ENCODE data around the gene SVIP.

DNA sequence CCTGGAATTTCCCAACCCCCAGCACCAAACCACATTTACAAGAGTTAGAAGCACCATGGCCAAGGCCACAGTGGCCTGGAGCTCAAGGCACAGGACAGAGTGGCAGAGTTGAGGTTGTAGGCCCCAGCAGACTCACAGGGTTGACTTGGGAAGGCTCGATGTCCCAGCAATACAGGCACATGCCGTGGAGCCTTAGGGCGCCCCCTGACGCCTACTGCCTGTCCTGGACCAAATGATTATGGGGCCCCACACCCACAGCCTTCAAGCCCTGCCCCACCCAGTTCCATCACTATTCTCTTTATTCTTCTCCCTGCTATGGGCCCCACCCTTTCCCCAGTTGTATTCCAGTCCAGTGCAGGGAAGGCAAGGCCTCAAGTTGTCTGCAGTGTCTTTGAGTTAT is 30.6 kb upstream of the SVIP start, which contains the start of gene CCDC179:
- TF ChIP-seq, protein P1, sequence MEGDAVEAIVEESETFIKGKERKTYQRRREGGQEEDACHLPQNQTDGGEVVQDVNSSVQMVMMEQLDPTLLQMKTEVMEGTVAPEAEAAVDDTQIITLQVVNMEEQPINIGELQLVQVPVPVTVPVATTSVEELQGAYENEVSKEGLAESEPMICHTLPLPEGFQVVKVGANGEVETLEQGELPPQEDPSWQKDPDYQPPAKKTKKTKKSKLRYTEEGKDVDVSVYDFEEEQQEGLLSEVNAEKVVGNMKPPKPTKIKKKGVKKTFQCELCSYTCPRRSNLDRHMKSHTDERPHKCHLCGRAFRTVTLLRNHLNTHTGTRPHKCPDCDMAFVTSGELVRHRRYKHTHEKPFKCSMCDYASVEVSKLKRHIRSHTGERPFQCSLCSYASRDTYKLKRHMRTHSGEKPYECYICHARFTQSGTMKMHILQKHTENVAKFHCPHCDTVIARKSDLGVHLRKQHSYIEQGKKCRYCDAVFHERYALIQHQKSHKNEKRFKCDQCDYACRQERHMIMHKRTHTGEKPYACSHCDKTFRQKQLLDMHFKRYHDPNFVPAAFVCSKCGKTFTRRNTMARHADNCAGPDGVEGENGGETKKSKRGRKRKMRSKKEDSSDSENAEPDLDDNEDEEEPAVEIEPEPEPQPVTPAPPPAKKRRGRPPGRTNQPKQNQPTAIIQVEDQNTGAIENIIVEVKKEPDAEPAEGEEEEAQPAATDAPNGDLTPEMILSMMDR (conservative IDR thresholded peaks at IDR 0.05) = no peak
- no peak for TF ChIP-seq EZH2 (IDR thresholded peaks at IDR 0.05; ENCODE audit: low read depth)

Data from PC-9 (cell line).